Measurements from ENCODE around the gene RNF4. TPM values are rescaled to one million over a fixed set of nuclear protein-coding genes. Genes with fewer than 3 reads are reported as not detected.

The RNF4 gene
- total and polyA plus RNA-seq, 4 donors: 14.8 to 54.7 (median 41.1) TPM

DNA sequence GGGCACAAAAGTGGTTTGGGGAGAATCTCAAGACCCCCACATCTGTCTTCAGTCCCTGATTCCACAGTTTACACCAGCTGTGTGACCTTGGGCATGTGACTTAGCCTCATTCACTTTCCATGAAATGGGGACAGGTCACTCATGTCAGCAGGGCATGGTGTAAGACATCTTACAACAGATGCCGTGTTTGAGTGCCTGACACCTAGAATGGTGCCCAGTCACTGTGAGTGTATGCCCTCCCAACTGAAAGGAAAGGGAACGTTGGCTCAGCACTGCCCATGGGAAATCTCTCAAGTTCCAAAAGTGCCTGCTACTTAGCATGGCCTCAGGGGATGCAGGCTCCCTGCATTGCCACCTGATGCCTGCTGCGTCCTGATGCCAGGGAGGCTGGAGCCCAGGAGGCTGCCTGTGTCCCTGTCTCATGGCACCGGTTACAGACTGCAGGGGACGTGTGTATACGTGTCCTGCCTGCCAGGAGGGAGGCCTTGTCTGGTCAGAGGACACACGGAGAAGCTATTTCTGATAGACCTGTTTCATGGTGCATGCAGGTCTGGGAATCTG, 32.2 kb downstream of the RNF4 start:
- ATAC-seq (ENCODE audit: insufficient read depth, low FRiP score) (no peak), DNase-seq (no peak)
- no peaks in the 10 kb centered on the region for H3K27me3 ChIP-seq (ENCODE audit: control insufficient read depth in 3 of 3, insufficient read depth in 3 of 3, low read length in 2 of 3)
- WGBS, 2 donors: 95 to 96% methylated on average over 7 of the region's 7 CpGs
- no peak overlapping the region for H3K27ac ChIP-seq (ENCODE audit: low read depth in 1 of 2, low read length in 1 of 2)
- H3K4me3 ChIP-seq: no peak overlapping the region
- H3K36me3 ChIP-seq (ENCODE audit: control insufficient read depth in 4 of 4, insufficient read depth in 4 of 4, low read length in 4 of 4): peaks cover 16 to 35% (median 26%) of the 10 kb centered on the region in 4 donors
- H3K9me3 ChIP-seq (ENCODE audit: control insufficient read depth in 4 of 4, insufficient read depth in 3 of 4, low read length in 3 of 4): no peaks in the 10 kb centered on the region
- H3K9ac ChIP-seq (ENCODE audit: insufficient read depth in 1 of 2, low read length in 2 of 2): no peak overlapping the region
- peaks cover 0 to 2% (median 0%) of the 10 kb centered on the region in 5 donors for H3K4me1 ChIP-seq (ENCODE audit: control insufficient read depth in 5 of 5, insufficient read depth in 5 of 5, low read length in 5 of 5)
- TF ChIP-seq, protein P1, sequence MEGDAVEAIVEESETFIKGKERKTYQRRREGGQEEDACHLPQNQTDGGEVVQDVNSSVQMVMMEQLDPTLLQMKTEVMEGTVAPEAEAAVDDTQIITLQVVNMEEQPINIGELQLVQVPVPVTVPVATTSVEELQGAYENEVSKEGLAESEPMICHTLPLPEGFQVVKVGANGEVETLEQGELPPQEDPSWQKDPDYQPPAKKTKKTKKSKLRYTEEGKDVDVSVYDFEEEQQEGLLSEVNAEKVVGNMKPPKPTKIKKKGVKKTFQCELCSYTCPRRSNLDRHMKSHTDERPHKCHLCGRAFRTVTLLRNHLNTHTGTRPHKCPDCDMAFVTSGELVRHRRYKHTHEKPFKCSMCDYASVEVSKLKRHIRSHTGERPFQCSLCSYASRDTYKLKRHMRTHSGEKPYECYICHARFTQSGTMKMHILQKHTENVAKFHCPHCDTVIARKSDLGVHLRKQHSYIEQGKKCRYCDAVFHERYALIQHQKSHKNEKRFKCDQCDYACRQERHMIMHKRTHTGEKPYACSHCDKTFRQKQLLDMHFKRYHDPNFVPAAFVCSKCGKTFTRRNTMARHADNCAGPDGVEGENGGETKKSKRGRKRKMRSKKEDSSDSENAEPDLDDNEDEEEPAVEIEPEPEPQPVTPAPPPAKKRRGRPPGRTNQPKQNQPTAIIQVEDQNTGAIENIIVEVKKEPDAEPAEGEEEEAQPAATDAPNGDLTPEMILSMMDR (IDR thresholded peaks at IDR 0.05; ENCODE audit: control extremely low read depth, extremely low read depth): no peak

DNA sequence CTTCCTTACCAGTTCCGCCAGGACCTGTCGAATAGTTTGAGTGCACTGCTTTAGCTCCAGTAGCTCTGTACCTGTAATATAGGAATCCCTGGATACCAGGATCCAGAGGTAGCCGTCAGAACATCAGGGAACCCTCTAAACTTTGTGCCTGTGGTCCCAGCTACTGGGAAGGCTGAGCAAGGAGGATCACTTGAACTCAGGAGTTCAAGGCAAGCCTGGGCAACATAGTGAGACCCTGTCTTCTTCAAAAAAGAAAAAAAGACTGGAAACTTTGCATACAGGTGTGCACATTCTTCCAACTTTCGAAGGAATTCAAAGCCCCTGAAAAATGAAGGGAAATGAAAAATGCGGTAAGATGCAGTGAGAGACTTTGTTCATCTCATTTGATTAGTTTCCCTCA, 34.9 kb downstream of the RNF4 start:
- no peak overlapping the region for H3K9ac ChIP-seq (ENCODE audit: insufficient read depth in 1 of 2, low read length in 2 of 2)
- DNase-seq (no peak), ATAC-seq (ENCODE audit: insufficient read depth, low FRiP score) (no peak)
- H3K4me3 ChIP-seq: no peak overlapping the region
- H3K36me3 ChIP-seq (ENCODE audit: control insufficient read depth in 4 of 4, insufficient read depth in 4 of 4, low read length in 4 of 4): peaks cover 15 to 34% (median 25%) of the 10 kb centered on the region in 4 donors
- peaks cover 0 to 2% (median 0%) of the 10 kb centered on the region in 5 donors for H3K4me1 ChIP-seq (ENCODE audit: control insufficient read depth in 5 of 5, insufficient read depth in 5 of 5, low read length in 5 of 5)
- no peaks in the 10 kb centered on the region for H3K27me3 ChIP-seq (ENCODE audit: control insufficient read depth in 3 of 3, insufficient read depth in 3 of 3, low read length in 2 of 3)
- no peaks in the 10 kb centered on the region for H3K9me3 ChIP-seq (ENCODE audit: control insufficient read depth in 4 of 4, insufficient read depth in 3 of 4, low read length in 3 of 4)
- H3K27ac ChIP-seq (ENCODE audit: low read depth in 1 of 2, low read length in 1 of 2): no peak overlapping the region
- TF ChIP-seq, protein P1 (IDR thresholded peaks at IDR 0.05; ENCODE audit: control extremely low read depth, extremely low read depth): no peak
- 97% methylated on average over 5 of the region's 5 CpGs for WGBS, 2 donors

DNA sequence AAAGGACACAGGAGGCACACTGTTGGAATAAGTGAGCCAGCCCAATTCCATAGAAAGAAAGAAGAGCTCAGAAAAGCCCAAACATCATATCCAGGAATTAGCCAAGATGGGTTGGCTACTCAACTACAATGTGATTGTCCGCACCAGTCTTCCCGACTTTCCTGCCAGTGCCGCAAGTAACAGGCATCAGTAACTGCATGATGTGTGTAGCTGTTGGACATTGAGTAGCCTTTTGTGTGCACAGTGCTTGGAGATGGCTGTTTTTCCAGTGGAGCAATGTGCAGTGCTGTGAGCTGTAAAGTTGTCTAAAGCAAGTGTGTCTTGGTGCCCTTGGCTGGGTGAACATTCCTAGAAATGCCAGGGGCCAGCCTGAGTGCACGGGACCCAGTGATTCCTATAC, 38.4 kb downstream of the RNF4 start:
- WGBS, 2 donors: 97% methylated on average over 4 of the region's 4 CpGs
- Histone ChIP-seq H3K27ac (ENCODE audit: low read depth in 1 of 2, low read length in 1 of 2) (no peak overlapping the region), H3K36me3 (ENCODE audit: control insufficient read depth in 4 of 4, insufficient read depth in 4 of 4, low read length in 4 of 4) (peaks cover 3 to 44% (median 19%) of the 10 kb centered on the region in 4 donors), H3K27me3 (ENCODE audit: control insufficient read depth in 3 of 3, insufficient read depth in 3 of 3, low read length in 2 of 3) (no peaks in the 10 kb centered on the region), H3K9ac (ENCODE audit: insufficient read depth in 1 of 2, low read length in 2 of 2) (no peak overlapping the region), H3K4me1 (ENCODE audit: control insufficient read depth in 5 of 5, insufficient read depth in 5 of 5, low read length in 5 of 5) (peaks cover 0 to 2% (median 0%) of the 10 kb centered on the region in 5 donors), H3K4me3 (no peak overlapping the region), H3K9me3 (ENCODE audit: control insufficient read depth in 4 of 4, insufficient read depth in 3 of 4, low read length in 3 of 4) (no peaks in the 10 kb centered on the region)
- TF ChIP-seq, protein P1 (IDR thresholded peaks at IDR 0.05; ENCODE audit: control extremely low read depth, extremely low read depth): no peak
- DNase-seq (no peak), ATAC-seq (ENCODE audit: insufficient read depth, low FRiP score) (no peak)

DNA sequence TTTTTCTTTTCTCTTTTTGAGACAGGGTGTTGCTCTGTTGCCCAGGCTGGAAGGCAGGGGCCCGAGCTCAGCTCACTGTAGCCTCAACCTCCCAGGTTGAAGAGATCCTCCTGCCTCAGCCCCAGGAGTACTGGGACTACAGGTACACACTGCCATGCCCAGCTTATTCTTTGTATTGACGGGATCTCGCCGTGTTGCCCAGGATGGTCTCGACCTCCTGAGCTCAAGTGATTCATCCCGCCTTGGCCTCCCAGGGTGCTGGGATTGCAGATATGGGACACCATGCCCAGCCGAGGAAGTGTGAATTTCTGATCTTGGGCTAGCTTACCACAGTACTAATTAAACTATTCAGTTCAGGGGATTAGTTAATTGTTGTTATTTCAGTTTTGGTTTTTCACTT, 38.9 kb downstream of the RNF4 start:
- H3K27me3 ChIP-seq (ENCODE audit: control insufficient read depth in 3 of 3, insufficient read depth in 3 of 3, low read length in 2 of 3): no peaks in the 10 kb centered on the region
- no peak overlapping the region for H3K4me3 ChIP-seq
- peaks cover 8 to 50% (median 22%) of the 10 kb centered on the region in 4 donors for H3K36me3 ChIP-seq (ENCODE audit: control insufficient read depth in 4 of 4, insufficient read depth in 4 of 4, low read length in 4 of 4)
- H3K9ac ChIP-seq (ENCODE audit: insufficient read depth in 1 of 2, low read length in 2 of 2): no peak overlapping the region
- H3K9me3 ChIP-seq (ENCODE audit: control insufficient read depth in 4 of 4, insufficient read depth in 3 of 4, low read length in 3 of 4): no peaks in the 10 kb centered on the region
- TF ChIP-seq, protein P1 (IDR thresholded peaks at IDR 0.05; ENCODE audit: control extremely low read depth, extremely low read depth): no peak
- 91 to 94% methylated on average over 7 of the region's 7 CpGs for WGBS, 2 donors
- H3K4me1 ChIP-seq (ENCODE audit: control insufficient read depth in 5 of 5, insufficient read depth in 5 of 5, low read length in 5 of 5): peaks cover 0 to 2% (median 0%) of the 10 kb centered on the region in 5 donors
- DNase-seq: no peak
- H3K27ac ChIP-seq (ENCODE audit: low read depth in 1 of 2, low read length in 1 of 2): no peak overlapping the region
- ATAC-seq (ENCODE audit: insufficient read depth, low FRiP score): no peak
